PC-3 (cell line): ENCODE data around the gene ACBD5. TPM values are rescaled to one million over a fixed set of nuclear protein-coding genes. Genes with fewer than 3 reads are reported as not detected.

Experiments
- ATAC-seq: fragments of 200-7000 bp; cut with Tn5 transposase; 2 replicates; pipeline ENCODE4 v1.9.1; 2020; ENCODE audit warnings: mild to moderate bottlenecking, moderate library complexity
- BruUV-seq: library from RNA; stranded (reverse); fragments of 400-500 nt; replicated peaks from 2 replicates; lab custom pipeline; 2021; lab: Mats Ljungman, UMichigan
- CTCF ChIA-PET: fragments of 300-600 bp; sonication (Branson Sonifier 250); formaldehyde crosslinking; loops from one replicate; lab custom pipeline; 2022; ENCODE audit warnings: antibody characterized with exemption; lab: Charles Lee
- POLR2A ChIA-PET: fragments of 300-600 bp; sonication (Branson Sonifier 250); formaldehyde crosslinking; loops from one replicate; lab custom pipeline; 2022; ENCODE audit warnings: antibody characterized with exemption; ENCODE audit not compliant: unreplicated experiment; lab: Charles Lee
- DNase-seq: peaks from one replicate; pipeline ENCODE4 v3.0.0-alpha.2; 2015
- H2AFZ ChIP-seq: fragments of 300-600 bp; sonication (generic); 2 replicates; pipeline ENCODE4 v1.6.0; 2016; ENCODE audit warnings: antibody characterized with exemption, low read length
- H3F3A ChIP-seq: fragments of 300-600 bp; sonication (generic); one replicate; pipeline ENCODE4 v1.6.0; 2017; ENCODE audit warnings: antibody characterized with exemption, low read length, control low read depth, mild to moderate bottlenecking; ENCODE audit not compliant: unreplicated experiment
- H3K27ac ChIP-seq: fragments of 300-600 bp; sonication (generic); 2 replicates; pipeline ENCODE4 v1.5.1; 2016; ENCODE audit warnings: mild to moderate bottlenecking, low read length
- H3K27me3 ChIP-seq: fragments of 300-600 bp; sonication (generic); 2 replicates; pipeline ENCODE4 v1.6.1; 2016; ENCODE audit warnings: low read length, mixed read lengths
- H3K36me3 ChIP-seq: fragments of 300-600 bp; sonication (generic); 2 replicates; pipeline ENCODE4 v1.6.1; 2016; ENCODE audit warnings: low read depth, mixed run types, low read length, mixed read lengths
- H3K4me1 ChIP-seq: fragments of 300-600 bp; sonication (generic); 2 replicates; pipeline ENCODE4 v1.5.1; 2016; ENCODE audit warnings: low read length; ENCODE audit not compliant: insufficient read depth
- H3K4me2 ChIP-seq: fragments of 300-600 bp; sonication (generic); 2 replicates; pipeline ENCODE4 v1.6.0; 2016; ENCODE audit warnings: low read length
- H3K4me3 ChIP-seq: fragments of 300-600 bp; sonication (generic); 2 replicates; pipeline ENCODE4 v1.5.1; 2016; ENCODE audit warnings: mild to moderate bottlenecking, low read length, mixed read lengths
- H3K79me2 ChIP-seq: fragments of 300-600 bp; sonication (generic); 2 replicates; pipeline ENCODE4 v1.6.1; 2017; ENCODE audit warnings: low read length, mixed read lengths
- H3K9ac ChIP-seq: fragments of 300-600 bp; sonication (generic); 2 replicates; pipeline ENCODE4 v1.6.0; 2016; ENCODE audit warnings: mild to moderate bottlenecking, low read length
- H3K9me2 ChIP-seq: fragments of 300-600 bp; sonication (generic); replicated peaks from 2 replicates; pipeline ENCODE4 v1.6.1; 2016; ENCODE audit warnings: mixed run types, low read length, mixed read lengths
- H3K9me3 ChIP-seq: fragments of 300-600 bp; sonication (generic); 2 replicates; pipeline ENCODE4 v1.6.1; 2016; ENCODE audit warnings: low read length, mixed read lengths
- H4K20me1 ChIP-seq: fragments of 300-600 bp; sonication (generic); 2 replicates; pipeline ENCODE4 v1.6.1; 2016; ENCODE audit warnings: low read length, mixed read lengths
- CTCF ChIP-seq: fragments of 300-600 bp; sonication (generic); conservative IDR thresholded peaks from 2 replicates; pipeline ENCODE4 v1.5.1; 2017; ENCODE audit warnings: antibody characterized with exemption, low read depth, mild to moderate bottlenecking, low read length
- EZH2 ChIP-seq: fragments of 300-600 bp; sonication (generic); IDR thresholded peaks from one replicate; pipeline ENCODE4 v1.6.1; 2017; ENCODE audit warnings: antibody characterized with exemption, mild to moderate bottlenecking, low read length; ENCODE audit not compliant: unreplicated experiment
- EZH2phosphoT487 ChIP-seq: fragments of 300-600 bp; sonication (generic); IDR thresholded peaks from 2 replicates; pipeline ENCODE4 v1.6.1; 2018; ENCODE audit warnings: mild to moderate bottlenecking, antibody characterized with exemption, low read length, borderline replicate concordance
- intact Hi-C: fragments of 100-400 bp; cut with micrococcal nuclease; formaldehyde crosslinking; loops from 2 replicates; pipeline ENCODE4 v1.9.0; 2023
- total RNA-seq: library from RNA; depleted of rRNA; stranded (reverse); fragments of >200 nt; gene quantifications from 2 replicates; pipeline ENCODE4 v1.2.3, GENCODE V29; 2014

The ACBD5 gene
- total RNA-seq, 1 experiment from 2014 or later: 10.7 TPM

- POLR2A ChIA-PET: no interaction called here
Measured at GRCh38 chr10:27235706-27236105, 4.9 kb downstream of the ACBD5 start.

GRCh38 chr10:27230022-27230421, 10.6 kb downstream of the ACBD5 start:
- ATAC-seq (no peak), DNase-seq (no peak)
- intact Hi-C loops: no loop called here
- Histone ChIP-seq H3K36me3 (no peaks in the 10 kb centered on the region; the same call in 1 of the 2 replicates), H3F3A (no peaks in the 10 kb centered on the region), H3K27me3 (no peaks in the 10 kb centered on the region), H3K27ac (no peak overlapping the region), H3K9me2 (no peaks in the 10 kb centered on the region), H4K20me1 (no peaks in the 10 kb centered on the region), H3K79me2 (0 out of 2 replicates have a peak, but pooled peaks cover 2% of the 10 kb centered on the region), H3K9me3 (no peaks in the 10 kb centered on the region), H3K4me1 (peaks cover 5% of the 10 kb centered on the region; the same call in 1 of the 2 replicates), H3K4me2 (no peak overlapping the region), H3K9ac (no peak overlapping the region), H3K4me3 (no peak overlapping the region), H2AFZ (no peak overlapping the region)
- ChIA-PET POLR2A (no interaction called here), CTCF (no interaction called here)
- TF ChIP-seq EZH2 (no peak), EZH2phosphoT487 (no peak), CTCF (no peak)
- BruUV-seq: no TSS peak

More at GRCh38 chr10:27235706-27236105, 4.9 kb downstream of the ACBD5 start:
- H3K9me3 ChIP-seq: no peaks in the 10 kb centered on the region
- ATAC-seq (no peak), DNase-seq (no peak)
- H3K9ac ChIP-seq: no peak overlapping the region
- no peaks in the 10 kb centered on the region for H3K27me3 ChIP-seq
- H3K4me1 ChIP-seq: peaks cover 9% of the 10 kb centered on the region
- H3K4me3 ChIP-seq: no peak overlapping the region
- H3K79me2 ChIP-seq: peaks cover 40% of the 10 kb centered on the region
- no peaks in the 10 kb centered on the region for H3K9me2 ChIP-seq
- H3K4me2 ChIP-seq: no peak overlapping the region
- BruUV-seq: no TSS peak
- intact Hi-C loops: no loop called here
- TF ChIP-seq EZH2phosphoT487 (no peak), EZH2 (no peak), CTCF (no peak)
- H2AFZ ChIP-seq: no peak overlapping the region
- no peaks in the 10 kb centered on the region for H4K20me1 ChIP-seq
- H3K36me3 ChIP-seq: no peaks in the 10 kb centered on the region; the same call in 1 of the 2 replicates
- CTCF ChIA-PET: no interaction called here
- H3K27ac ChIP-seq: no peak overlapping the region
- no peaks in the 10 kb centered on the region for H3F3A ChIP-seq

GRCh38 chr10:27225642-27226257, 14.8 kb downstream of the ACBD5 start:
- CTCF ChIA-PET: no interaction called here

More at GRCh38 chr10:27225642-27226257, 14.8 kb downstream of the ACBD5 start:
- Histone ChIP-seq H2AFZ (no peak overlapping the region), H3K4me3 (no peak overlapping the region), H3K4me1 (no peaks in the 10 kb centered on the region), H3F3A (no peaks in the 10 kb centered on the region), H3K4me2 (no peak overlapping the region), H3K79me2 (no peaks in the 10 kb centered on the region), H3K27ac (no peak overlapping the region), H3K27me3 (no peaks in the 10 kb centered on the region), H3K36me3 (peaks cover 6% of the 10 kb centered on the region; the same call in 1 of the 2 replicates), H3K9me3 (no peaks in the 10 kb centered on the region), H3K9me2 (no peaks in the 10 kb centered on the region), H4K20me1 (no peaks in the 10 kb centered on the region), H3K9ac (no peak overlapping the region)
- no TSS peak for BruUV-seq
- TF ChIP-seq CTCF (no peak), EZH2phosphoT487 (no peak), EZH2 (no peak)
- POLR2A ChIA-PET: no interaction called here
- ATAC-seq (no peak), DNase-seq (no peak)
- intact Hi-C loops: no loop called here
